H1 (cell line): ENCODE results near the gene LYSET. TPM values are rescaled to one million over a fixed set of nuclear protein-coding genes. Genes with fewer than 3 reads are reported as not detected.

Experiments used
- CTCF ChIA-PET: fragments of 300-600 bp; sonication (Branson Sonifier 250); formaldehyde crosslinking; loops from one replicate; lab custom pipeline; 2021; ENCODE audit not compliant: partially characterized antibody; lab: Charles Lee
- POLR2A ChIA-PET: fragments of 300-600 bp; sonication (Branson Sonifier 250); formaldehyde crosslinking; loops from one replicate; lab custom pipeline; 2021; ENCODE audit warnings: inconsistent platforms; ENCODE audit not compliant: partially characterized antibody; lab: Charles Lee
- DNase-seq, 2 experiments: peaks; one replicate each; pipeline versions ENCODE4 v3.0.0 to v3.0.0-alpha.2; 2010 to 2022; ENCODE audit warnings: low spot score in 2 of 2, low read depth in 1 of 2, mixed read lengths in 1 of 2
- FAIRE-seq: peaks from 2 replicates; lab custom pipeline; 2011; peaks lifted over from hg19 to GRCh38; lab: Jason Lieb, UNC
- H2AFZ ChIP-seq: 2 replicates; pipeline ENCODE4 v1.8.1; 2012; ENCODE audit warnings: low read length, inconsistent platforms
- H2AK5ac ChIP-seq: 2 replicates; pipeline ENCODE4 v1.6.1; 2013; ENCODE audit warnings: low read depth, low read length
- H2BK120ac ChIP-seq: replicated peaks from 2 replicates; pipeline ENCODE3; 2013; ENCODE audit warnings: low read depth, low read length, inconsistent platforms
- H2BK12ac ChIP-seq: 2 replicates; pipeline ENCODE4 v1.6.1; 2013; ENCODE audit warnings: low read depth, low read length
- H2BK15ac ChIP-seq: 2 replicates; pipeline ENCODE4 v1.6.1; 2013; ENCODE audit warnings: low read length
- H2BK20ac ChIP-seq: 2 replicates; pipeline ENCODE4 v1.6.1; 2013; ENCODE audit warnings: low read length
- H2BK5ac ChIP-seq: 2 replicates; pipeline ENCODE4 v1.6.1; 2013; ENCODE audit warnings: low read depth, low read length
- H3K14ac ChIP-seq: 2 replicates; pipeline ENCODE4 v1.6.1; 2013; ENCODE audit warnings: inconsistent platforms; ENCODE audit not compliant: insufficient read length
- H3K18ac ChIP-seq: 2 replicates; pipeline ENCODE4 v1.6.1; 2013; ENCODE audit warnings: low read length; ENCODE audit errors: extremely low read depth
- H3K23ac ChIP-seq: 2 replicates; pipeline ENCODE4 v1.6.1; 2013; ENCODE audit warnings: inconsistent platforms; ENCODE audit not compliant: insufficient read length
- H3K23me2 ChIP-seq: 2 replicates; pipeline ENCODE4 v1.6.1; 2013; ENCODE audit warnings: low read depth, low read length
- H3K27ac ChIP-seq: 2 replicates; pipeline ENCODE4 v1.6.1; 2011; ENCODE audit warnings: low read depth, low read length, inconsistent platforms
- H3K27me3 ChIP-seq, 4 experiments: replicated peaks in 1 of 4; 1 replicate in 1 of 4; 2 replicates in 3 of 4; pipeline versions ENCODE4 v1.6.1 to v1.8.1; 2011 to 2013; ENCODE audit warnings: low read length in 3 of 4, mild to moderate bottlenecking in 3 of 4, inconsistent platforms in 2 of 4, mixed read lengths in 2 of 4, moderate library complexity in 1 of 4; ENCODE audit not compliant: control insufficient read depth in 3 of 4, insufficient read depth in 3 of 4; ENCODE audit errors: extremely low read depth in 1 of 4
- H3K36me3 ChIP-seq, 4 experiments: 2 replicates each; pipeline versions ENCODE4 v1.6.1 to v1.8.1; 2011 to 2013; ENCODE audit warnings: mild to moderate bottlenecking in 4 of 4, low read length in 3 of 4, moderate library complexity in 2 of 4, control low read depth in 1 of 4, inconsistent platforms in 1 of 4; ENCODE audit not compliant: insufficient read depth in 4 of 4, control insufficient read depth in 2 of 4
- H3K4ac ChIP-seq: replicated peaks from 2 replicates; pipeline ENCODE3; 2013; ENCODE audit warnings: low read length, low read depth, mixed read lengths, inconsistent platforms; ENCODE audit not compliant: insufficient read length
- H3K4me1 ChIP-seq, 4 experiments: replicated peaks in 1 of 4; 1 replicate in 1 of 4; 2 replicates in 3 of 4; pipeline versions ENCODE4 v1.6.1 to v1.8.1; 2011 to 2013; ENCODE audit warnings: low read length in 3 of 4, inconsistent platforms in 2 of 4, mixed read lengths in 1 of 4; ENCODE audit not compliant: insufficient read depth in 4 of 4, control insufficient read depth in 3 of 4
- H3K4me2 ChIP-seq, 2 experiments: 2 replicates each; pipeline versions ENCODE4 v1.6.1 to v1.8.1; 2011 to 2013; ENCODE audit warnings: low read depth in 2 of 2, low read length in 2 of 2, control low read depth in 1 of 2, inconsistent platforms in 1 of 2, mild to moderate bottlenecking in 1 of 2; ENCODE audit not compliant: insufficient read depth in 1 of 2
- H3K4me3 ChIP-seq, 4 experiments: fragments of 200-600, 300-600 bp in 1 of 4; sonication (generic), shearing (Covaris generic), sonication (Bioruptor Twin) in 1 of 4; 2 replicates each; pipeline versions ENCODE4 v1.5.1 to v1.8.1; 2011 to 2016; ENCODE audit warnings: low read length in 4 of 4, low read depth in 3 of 4, control low read depth in 2 of 4, inconsistent platforms in 2 of 4, mild to moderate bottlenecking in 2 of 4, mixed read lengths in 1 of 4, moderate library complexity in 1 of 4; ENCODE audit not compliant: insufficient read depth in 2 of 4; ENCODE audit errors: extremely low read depth in 1 of 4
- H3K56ac ChIP-seq: replicated peaks from 2 replicates; pipeline ENCODE3; 2013; ENCODE audit warnings: low read depth, mild to moderate bottlenecking, mixed read lengths, low read length, inconsistent platforms; ENCODE audit not compliant: insufficient read length
- H3K79me1 ChIP-seq: 2 replicates; pipeline ENCODE4 v1.6.1; 2013; ENCODE audit warnings: low read depth, low read length, control low read depth
- H3K79me2 ChIP-seq, 2 experiments: 2 replicates each; pipeline versions ENCODE4 v1.6.1 to v1.8.1; 2012 to 2013; ENCODE audit warnings: low read length in 2 of 2, mild to moderate bottlenecking in 2 of 2, inconsistent platforms in 1 of 2; ENCODE audit not compliant: insufficient read depth in 2 of 2, control insufficient read depth in 1 of 2
- H3K9ac ChIP-seq, 4 experiments: replicated peaks in 1 of 4; 1 replicate in 1 of 4; 2 replicates in 3 of 4; pipeline versions ENCODE4 v1.6.1 to v1.8.1; 2011 to 2013; ENCODE audit warnings: low read depth in 3 of 4, low read length in 3 of 4, control low read depth in 2 of 4, mild to moderate bottlenecking in 2 of 4, moderate library complexity in 2 of 4, inconsistent platforms in 1 of 4; ENCODE audit errors: extremely low read depth in 1 of 4
- H3K9me3 ChIP-seq, 2 experiments: 2 replicates each; pipeline versions ENCODE4 v1.6.1 to v1.8.1; 2012 to 2013; ENCODE audit warnings: mild to moderate bottlenecking in 2 of 2, moderate library complexity in 2 of 2, control low read depth in 1 of 2, inconsistent platforms in 1 of 2, low read depth in 1 of 2, low read length in 1 of 2, mixed read lengths in 1 of 2; ENCODE audit not compliant: insufficient read depth in 2 of 2
- H4K20me1 ChIP-seq, 2 experiments: replicated peaks in 1 of 2; 2 replicates each; pipeline versions ENCODE3 to v1.8.1; 2011 to 2013; ENCODE audit warnings: inconsistent platforms in 2 of 2, low read length in 2 of 2, mild to moderate bottlenecking in 1 of 2; ENCODE audit not compliant: insufficient read depth in 2 of 2, control insufficient read depth in 1 of 2
- H4K5ac ChIP-seq: 2 replicates; pipeline ENCODE4 v1.6.1; 2013; ENCODE audit warnings: low read length, low read depth, mixed read lengths, inconsistent platforms; ENCODE audit not compliant: insufficient read length
- H4K8ac ChIP-seq: 2 replicates; pipeline ENCODE4 v1.8.0; 2013; ENCODE audit warnings: mild to moderate bottlenecking, moderate library complexity, low read length, inconsistent platforms; ENCODE audit not compliant: insufficient read depth; ENCODE audit errors: extremely low read depth
- H4K91ac ChIP-seq: replicated peaks from 2 replicates; pipeline ENCODE3; 2013; ENCODE audit warnings: low read length, mixed read lengths, inconsistent platforms; ENCODE audit not compliant: insufficient read length
- CHD2 ChIP-seq: IDR thresholded peaks from 2 replicates; pipeline ENCODE4 v1.6.1; 2012; ENCODE audit warnings: low read length, improper control_type of control experiment
- EGR1 ChIP-seq: IDR thresholded peaks from 2 replicates; pipeline ENCODE4 v1.6.1; 2011; ENCODE audit warnings: low read depth, low read length, borderline replicate concordance
- GTF2F1 ChIP-seq: IDR thresholded peaks from 2 replicates; pipeline ENCODE4 v1.6.1; 2012; ENCODE audit warnings: low read depth, low read length, improper control_type of control experiment, borderline replicate concordance
- JUN ChIP-seq: IDR thresholded peaks from 2 replicates; pipeline ENCODE4 v1.6.1; 2011; ENCODE audit warnings: low read depth, mild to moderate bottlenecking, improper control_type of control experiment, low read length
- NRF1 ChIP-seq: IDR thresholded peaks from 2 replicates; pipeline ENCODE4 v1.6.1; 2011; ENCODE audit warnings: mild to moderate bottlenecking, low read depth, low read length, improper control_type of control experiment
- PHF8 ChIP-seq: fragments of 200-600 bp; sonication (generic); conservative IDR thresholded peaks from 2 replicates; pipeline ENCODE4 v1.7.1; 2012; ENCODE audit warnings: low read depth, mild to moderate bottlenecking, inconsistent platforms, low read length, moderate library complexity
- RFX5 ChIP-seq: IDR thresholded peaks from 2 replicates; pipeline ENCODE4 v1.6.1; 2011; ENCODE audit warnings: low read depth, low read length, improper control_type of control experiment, borderline replicate concordance
- RNF2 ChIP-seq: fragments of 200-900, 300-1000 bp; sonication (generic); IDR thresholded peaks from 2 replicates; pipeline ENCODE4 v1.7.1; 2016; ENCODE audit warnings: borderline replicate concordance, low read depth, mild to moderate bottlenecking, antibody characterized with exemption, low read length; ENCODE audit not compliant: poor library complexity, severe bottlenecking; ENCODE audit errors: missing control alignments
- SIN3A ChIP-seq, 2 experiments: IDR thresholded peaks in 1 of 2; conservative IDR thresholded peaks in 1 of 2; 2 replicates each; pipeline ENCODE4 v1.6.1; 2011 to 2012; ENCODE audit warnings: low read length in 2 of 2, improper control_type of control experiment in 1 of 2, low read depth in 1 of 2, mild to moderate bottlenecking in 1 of 2
- TAF7 ChIP-seq: optimal IDR thresholded peaks from 2 replicates; pipeline ENCODE3; 2011; ENCODE audit warnings: low read depth, mild to moderate bottlenecking, inconsistent platforms, low read length, moderate library complexity, borderline replicate concordance
- WGBS, 2 experiments: shearing (Covaris generic) in 1 of 2; methylation state at CpG; one replicate each; pipeline versions ENCODE4 v1.1.6 to v1.1.7; 2013 to 2015; ENCODE audit warnings: low lambda C conversion rate in 2 of 2, mixed read lengths in 2 of 2, inconsistent platforms in 1 of 2, low coverage in 1 of 2, missing lambda C conversion rate in 1 of 2; ENCODE audit not compliant: insufficient replicate concordance in 2 of 2, insufficient coverage in 1 of 2, insufficient read length in 1 of 2; ENCODE audit errors: extremely low coverage in 1 of 2, missing lambda C conversion rate in 1 of 2; 5-methylcytosine and 5-hydroxymethylcytosine counted together
- polyA plus RNA-seq, 7 experiments: library from polyadenylated mRNA; depleted of rRNA in 3 of 7; stranded (reverse) in 5 of 7; unstranded in 2 of 7; fragments of >200 nt in 5 of 7; fragments of 200-250 nt in 2 of 7; gene quantifications; 1 replicate in 5 of 7; 2 replicates in 1 of 7; 4 replicates in 1 of 7; pipeline versions ENCODE4 v1.2.1 to v1.2.3, GENCODE V29; 2011 to 2013; ENCODE audit warnings: missing spikeins in 2 of 7, mixed read lengths in 2 of 7
- total RNA-seq: library from RNA; stranded (reverse); fragmentation: NEBNext Ultra II Directional; extraction: Animal tissue kit (Norgen Biotek cat#: 25700); gene quantifications from 2 replicates; pipeline ENCODE4 v1.2.1, GENCODE V29; 2021
- TF ChIP-seq, protein P1 (sequence below), 3 experiments: IDR thresholded peaks; 1 replicate in 2 of 3; 2 replicates in 1 of 3; pipeline versions ENCODE4 v1.5.1 to v1.6.1; 2011; ENCODE audit warnings: low read length in 3 of 3, mild to moderate bottlenecking in 3 of 3, inconsistent platforms in 2 of 3, low read depth in 1 of 3, moderate library complexity in 1 of 3; ENCODE audit not compliant: insufficient read depth in 1 of 3; ENCODE audit errors: control extremely low read depth in 1 of 3

The LYSET gene
- total and polyA plus RNA-seq, 2 of the 8 experiments (the other 6 are each of a cell fraction or from before 2014, with no cell fraction given), result 26.2 to 26.9 TPM

GRCh38 chr14:93223565-93223964, 38.4 kb downstream of the LYSET start:
- H3K27ac ChIP-seq, result no peak overlapping the region
- POLR2A ChIA-PET, result no interaction called here
- H2BK12ac ChIP-seq, result no peak overlapping the region
- H3K23me2 ChIP-seq, result no peaks in the 10 kb centered on the region
- H3K36me3 ChIP-seq, result peaks cover 7 to 37% (median 23%) of the 10 kb centered on the region in 4 experiments; a peak in 6 of 8 replicates
- no peak overlapping the region for H3K4me2 ChIP-seq
- no peaks in the 10 kb centered on the region for H3K9me3 ChIP-seq
- no peaks in the 10 kb centered on the region for H3K79me1 ChIP-seq
- H4K20me1 ChIP-seq, result no peaks in the 10 kb centered on the region
- no peak overlapping the region for H2AFZ ChIP-seq
- H3K4me3 ChIP-seq, result no peak overlapping the region
- H2BK5ac ChIP-seq, result no peak overlapping the region
- H3K79me2 ChIP-seq, result no peaks in the 10 kb centered on the region
- H2BK20ac ChIP-seq, result no peak overlapping the region
- H3K18ac ChIP-seq, result no peak overlapping the region
- no peak overlapping the region for H4K8ac ChIP-seq
- 97% methylated on average over 26 of the region's 27 CpGs; no CpG with 5 or more reads in 1 of the 2 experiments for WGBS, 2 experiments
- no peak overlapping the region for H3K23ac ChIP-seq
- CTCF ChIA-PET, result interaction anchor here (1.2 to 1.4 kb wide), 2 partner anchors 16 to 313 kb away, joined by 3 to 4 read pairs; partner anchors contain the start of genes GON7 and UBR7
- no peak overlapping the region for H2BK15ac ChIP-seq
- H3K56ac ChIP-seq, result no peak overlapping the region
- no peaks in the 10 kb centered on the region; a peak in 1 of 7 replicates for H3K27me3 ChIP-seq
- no peak overlapping the region for H4K91ac ChIP-seq
- H4K5ac ChIP-seq, result no peak overlapping the region
- H3K14ac ChIP-seq, result no peak overlapping the region
- FAIRE-seq, result no peak
- no peak for DNase-seq
- no peaks in the 10 kb centered on the region for H3K4me1 ChIP-seq
- no peak overlapping the region for H2AK5ac ChIP-seq
- no peak overlapping the region for H2BK120ac ChIP-seq
- no peak overlapping the region for H3K4ac ChIP-seq
- no peak overlapping the region for H3K9ac ChIP-seq
- TF ChIP-seq RFX5, result no peak
- TF ChIP-seq CHD2, result no peak
- TF ChIP-seq PHF8, result no peak
- TF ChIP-seq JUN, result no peak
- no peak for TF ChIP-seq GTF2F1
- no peak for TF ChIP-seq TAF7
- no peak for TF ChIP-seq EGR1
- TF ChIP-seq, protein P1, sequence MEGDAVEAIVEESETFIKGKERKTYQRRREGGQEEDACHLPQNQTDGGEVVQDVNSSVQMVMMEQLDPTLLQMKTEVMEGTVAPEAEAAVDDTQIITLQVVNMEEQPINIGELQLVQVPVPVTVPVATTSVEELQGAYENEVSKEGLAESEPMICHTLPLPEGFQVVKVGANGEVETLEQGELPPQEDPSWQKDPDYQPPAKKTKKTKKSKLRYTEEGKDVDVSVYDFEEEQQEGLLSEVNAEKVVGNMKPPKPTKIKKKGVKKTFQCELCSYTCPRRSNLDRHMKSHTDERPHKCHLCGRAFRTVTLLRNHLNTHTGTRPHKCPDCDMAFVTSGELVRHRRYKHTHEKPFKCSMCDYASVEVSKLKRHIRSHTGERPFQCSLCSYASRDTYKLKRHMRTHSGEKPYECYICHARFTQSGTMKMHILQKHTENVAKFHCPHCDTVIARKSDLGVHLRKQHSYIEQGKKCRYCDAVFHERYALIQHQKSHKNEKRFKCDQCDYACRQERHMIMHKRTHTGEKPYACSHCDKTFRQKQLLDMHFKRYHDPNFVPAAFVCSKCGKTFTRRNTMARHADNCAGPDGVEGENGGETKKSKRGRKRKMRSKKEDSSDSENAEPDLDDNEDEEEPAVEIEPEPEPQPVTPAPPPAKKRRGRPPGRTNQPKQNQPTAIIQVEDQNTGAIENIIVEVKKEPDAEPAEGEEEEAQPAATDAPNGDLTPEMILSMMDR (IDR thresholded peaks at IDR 0.05; ENCODE audit: control extremely low read depth in 1 of 3, insufficient read depth in 1 of 3, low read depth in 1 of 3, low read length in 3 of 3), result no peak
- no peak for TF ChIP-seq NRF1
- no peak for TF ChIP-seq RNF2
- no peak for TF ChIP-seq SIN3A (conservative IDR thresholded peaks at IDR 0.05 in 1 of 2, IDR thresholded peaks at IDR 0.05 in 1 of 2; ENCODE audit: low read depth in 1 of 2, low read length in 2 of 2)
